22Rv1 (cell line): ENCODE measurements around the gene PCSK5.

Experiments
- CTCF ChIP-seq: fragments of 450-650 bp; IDR thresholded peaks from 2 replicates; pipeline ENCODE4 v1.5.1; 2017; ENCODE audit warnings: mild to moderate bottlenecking
- ZFX ChIP-seq: fragments of 450-650 bp; IDR thresholded peaks from 2 replicates; pipeline ENCODE4 v1.6.1; 2017; ENCODE audit warnings: antibody characterized with exemption, borderline replicate concordance

GRCh38 chr9:75975071-75975470 is 84.6 kb downstream of the PCSK5 start:
- TF ChIP-seq CTCF (no peak), ZFX (no peak)
